ENCODE results near the gene EIF3L.
A peak's percentile ranks its signal among the peaks of the same experiment; 100 is the strongest.

EIF3L gene

GRCh38 chr22:37930952-37931440, 81.8 kb downstream of the EIF3L start:
- peaks cover 18% of the 10 kb centered on the region for H3K36me3 ChIP-seq
- peaks cover 7% of the 10 kb centered on the region for H3K4me1 ChIP-seq
- H3K4me3 ChIP-seq (ENCODE audit: low read depth, low read length) = no peak overlapping the region
- H3K9me3 ChIP-seq = no peaks in the 10 kb centered on the region
- TF ChIP-seq CTCF (IDR thresholded peaks at IDR 0.05; ENCODE audit: low read depth, low read length) = no peak
- no peak for DNase-seq
- H3K27me3 ChIP-seq = no peaks in the 10 kb centered on the region

- H3K36me3 ChIP-seq = peaks cover 9% of the 10 kb centered on the region
- no peak for DNase-seq
- H3K4me3 ChIP-seq (ENCODE audit: low read depth, low read length) = no peak overlapping the region
- peaks cover 7% of the 10 kb centered on the region for H3K4me1 ChIP-seq
- H3K27me3 ChIP-seq = no peaks in the 10 kb centered on the region
- H3K9me3 ChIP-seq = no peaks in the 10 kb centered on the region
- no peak for TF ChIP-seq CTCF (IDR thresholded peaks at IDR 0.05; ENCODE audit: low read depth, low read length)
Observed at GRCh38 chr22:37931893-37932389, 82.7 kb downstream of the EIF3L start.

- DNase-seq = no peak
- Histone ChIP-seq H3K4me1 (peaks cover 7% of the 10 kb centered on the region), H3K4me3 (ENCODE audit: low read depth, low read length) (no peak overlapping the region), H3K27me3 (no peaks in the 10 kb centered on the region), H3K9me3 (no peaks in the 10 kb centered on the region), H3K36me3 (peaks cover 9% of the 10 kb centered on the region)
- TF ChIP-seq CTCF (IDR thresholded peaks at IDR 0.05; ENCODE audit: low read depth, low read length) = no peak
Observed at GRCh38 chr22:37932401-37932800, 83.2 kb downstream of the EIF3L start.

GRCh38 chr22:37932821-37933578, 83.8 kb downstream of the EIF3L start:
- Histone ChIP-seq H3K4me3 (ENCODE audit: low read depth, low read length) (no peak overlapping the region), H3K36me3 (peaks cover 9% of the 10 kb centered on the region), H3K9me3 (no peaks in the 10 kb centered on the region), H3K27me3 (no peaks in the 10 kb centered on the region), H3K4me1 (peaks cover 7% of the 10 kb centered on the region)
- no peak for TF ChIP-seq CTCF (IDR thresholded peaks at IDR 0.05; ENCODE audit: low read depth, low read length)
- DNase-seq = no peak

GRCh38 chr22:37933711-37934376, 84.6 kb downstream of the EIF3L start:
- peak; percentile 96 for TF ChIP-seq CTCF (IDR thresholded peaks at IDR 0.05; ENCODE audit: low read depth, low read length)
- Histone ChIP-seq H3K4me1 (peaks cover 7% of the 10 kb centered on the region), H3K4me3 (ENCODE audit: low read depth, low read length) (no peak overlapping the region), H3K9me3 (no peaks in the 10 kb centered on the region), H3K27me3 (no peaks in the 10 kb centered on the region), H3K36me3 (peaks cover 9% of the 10 kb centered on the region)
- peak; percentile 95 for DNase-seq
